ENCODE measurements around the gene DNAJC18.
"Not testable (repeated sequence)": the region's sequence is repeated elsewhere in the genome, so short reads cannot be mapped to it uniquely, and the experiment has no call there.

The DNAJC18 gene

GRCh38 chr5:139414581-139415130 is 24.7 kb downstream of the DNAJC18 start:
- Histone ChIP-seq H3K4me1 (ENCODE audit: insufficient read depth, low read length) (peaks cover 2% of the 10 kb centered on the region), H3K4me3 (ENCODE audit: low read length) (no peak overlapping the region), H3K27me3 (ENCODE audit: insufficient read depth, low read length) (no peaks in the 10 kb centered on the region), H2AFZ (ENCODE audit: low read depth, low read length) (no peak overlapping the region), H3K9me3 (ENCODE audit: low read length) (no peaks in the 10 kb centered on the region), H3K36me3 (ENCODE audit: insufficient read depth, low read length) (peaks cover 33% of the 10 kb centered on the region)

DNA sequence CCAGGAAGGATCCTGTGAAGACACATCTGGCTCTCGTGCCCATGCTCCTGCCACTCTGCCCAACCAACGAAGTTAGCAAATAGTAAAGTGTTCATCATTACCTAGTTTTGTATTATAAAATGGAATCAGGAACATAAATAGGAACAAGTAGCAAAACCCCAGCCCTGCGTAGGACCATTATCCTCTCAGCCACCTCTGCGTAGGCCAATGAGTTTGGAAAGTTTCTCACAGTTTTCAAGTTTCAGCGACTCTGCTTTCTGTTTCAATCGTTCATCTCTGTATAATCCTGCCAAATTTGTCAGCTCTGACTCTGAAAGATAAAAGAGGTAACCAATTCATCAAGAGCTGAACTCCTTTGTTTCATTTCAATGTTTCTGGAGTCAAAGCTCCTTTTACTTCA is 25.4 kb downstream of the DNAJC18 start:
- Histone ChIP-seq H2AFZ (ENCODE audit: low read depth, low read length) (no peak overlapping the region), H3K36me3 (ENCODE audit: insufficient read depth, low read length) (peaks cover 26% of the 10 kb centered on the region), H3K4me1 (ENCODE audit: insufficient read depth, low read length) (no peaks in the 10 kb centered on the region), H3K9me3 (ENCODE audit: low read length) (no peaks in the 10 kb centered on the region), H3K27me3 (ENCODE audit: insufficient read depth, low read length) (no peaks in the 10 kb centered on the region), H3K4me3 (ENCODE audit: low read length) (no peak overlapping the region)

DNA sequence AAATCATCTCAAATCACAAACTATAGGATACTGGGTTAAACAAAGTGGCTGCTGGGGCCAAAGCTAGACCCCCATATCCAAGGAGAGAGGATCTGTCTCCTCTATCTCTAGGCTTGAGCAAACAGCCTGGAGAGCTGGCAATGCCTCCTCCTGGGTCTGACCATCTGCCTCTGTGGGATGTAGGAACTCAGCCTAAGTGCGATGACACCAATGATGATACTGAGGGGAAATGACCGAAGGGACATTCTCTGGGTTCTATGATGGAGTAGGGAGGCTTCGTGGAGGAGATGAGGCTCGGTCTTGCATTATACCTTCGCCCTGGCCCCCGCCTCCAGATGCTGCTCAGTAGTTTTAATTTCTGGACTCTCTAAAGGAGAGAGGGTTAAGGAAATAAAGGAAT is 26.2 kb downstream of the DNAJC18 start:
- Histone ChIP-seq H3K27me3 (ENCODE audit: insufficient read depth, low read length) (no peaks in the 10 kb centered on the region), H3K4me3 (ENCODE audit: low read length) (no peak overlapping the region), H2AFZ (ENCODE audit: low read depth, low read length) (no peak overlapping the region), H3K9me3 (ENCODE audit: low read length) (no peaks in the 10 kb centered on the region), H3K36me3 (ENCODE audit: insufficient read depth, low read length) (peaks cover 18% of the 10 kb centered on the region), H3K4me1 (ENCODE audit: insufficient read depth, low read length) (no peaks in the 10 kb centered on the region)

GRCh38 chr5:139410993-139411828 is 28.1 kb downstream of the DNAJC18 start:
- H2AFZ ChIP-seq (ENCODE audit: low read depth, low read length): no peak overlapping the region
- no peaks in the 10 kb centered on the region for H3K27me3 ChIP-seq (ENCODE audit: insufficient read depth, low read length)
- H3K4me1 ChIP-seq (ENCODE audit: insufficient read depth, low read length): no peaks in the 10 kb centered on the region
- peaks cover 13% of the 10 kb centered on the region for H3K36me3 ChIP-seq (ENCODE audit: insufficient read depth, low read length)
- H3K9me3 ChIP-seq (ENCODE audit: low read length): no peaks in the 10 kb centered on the region
- no peak overlapping the region for H3K4me3 ChIP-seq (ENCODE audit: low read length)

- H2AFZ ChIP-seq (ENCODE audit: low read depth, low read length): no peak overlapping the region
- peaks cover 8% of the 10 kb centered on the region for H3K36me3 ChIP-seq (ENCODE audit: insufficient read depth, low read length)
- H3K27me3 ChIP-seq (ENCODE audit: insufficient read depth, low read length): no peaks in the 10 kb centered on the region
- no peak overlapping the region for H3K4me3 ChIP-seq (ENCODE audit: low read length)
- H3K9me3 ChIP-seq (ENCODE audit: low read length): no peaks in the 10 kb centered on the region
- H3K4me1 ChIP-seq (ENCODE audit: insufficient read depth, low read length): no peaks in the 10 kb centered on the region
Observed at GRCh38 chr5:139410121-139410992, 29.0 kb downstream of the DNAJC18 start.

- not testable (repeated sequence) for H3K36me3 ChIP-seq (ENCODE audit: insufficient read depth, low read length); H3K4me3 ChIP-seq (ENCODE audit: low read length)
Observed at GRCh38 chr5:139409116-139409515, 30.2 kb downstream of the DNAJC18 start.

GRCh38 chr5:139408191-139408590 is 31.1 kb downstream of the DNAJC18 start:
- H2AFZ ChIP-seq (ENCODE audit: low read depth, low read length): no peak overlapping the region
- H3K27me3 ChIP-seq (ENCODE audit: insufficient read depth, low read length): no peaks in the 10 kb centered on the region
- no peak overlapping the region for H3K4me3 ChIP-seq (ENCODE audit: low read length)
- peaks cover 9% of the 10 kb centered on the region for H3K4me1 ChIP-seq (ENCODE audit: insufficient read depth, low read length)
- peaks cover 3% of the 10 kb centered on the region for H3K36me3 ChIP-seq (ENCODE audit: insufficient read depth, low read length)
- no peaks in the 10 kb centered on the region for H3K9me3 ChIP-seq (ENCODE audit: low read length)

More at GRCh38 chr5:139409116-139409515, 30.2 kb downstream of the DNAJC18 start:
- not testable (repeated sequence) for H3K27me3 ChIP-seq (ENCODE audit: insufficient read depth, low read length); H3K4me1 ChIP-seq (ENCODE audit: insufficient read depth, low read length); H2AFZ ChIP-seq (ENCODE audit: low read depth, low read length); H3K9me3 ChIP-seq (ENCODE audit: low read length)

- Histone ChIP-seq H3K27me3 (ENCODE audit: insufficient read depth, low read length) (no peaks in the 10 kb centered on the region), H3K36me3 (ENCODE audit: insufficient read depth, low read length) (peaks cover 1% of the 10 kb centered on the region), H3K9me3 (ENCODE audit: low read length) (no peaks in the 10 kb centered on the region)
Observed at GRCh38 chr5:139407517-139407916, 31.8 kb downstream of the DNAJC18 start.

DNA sequence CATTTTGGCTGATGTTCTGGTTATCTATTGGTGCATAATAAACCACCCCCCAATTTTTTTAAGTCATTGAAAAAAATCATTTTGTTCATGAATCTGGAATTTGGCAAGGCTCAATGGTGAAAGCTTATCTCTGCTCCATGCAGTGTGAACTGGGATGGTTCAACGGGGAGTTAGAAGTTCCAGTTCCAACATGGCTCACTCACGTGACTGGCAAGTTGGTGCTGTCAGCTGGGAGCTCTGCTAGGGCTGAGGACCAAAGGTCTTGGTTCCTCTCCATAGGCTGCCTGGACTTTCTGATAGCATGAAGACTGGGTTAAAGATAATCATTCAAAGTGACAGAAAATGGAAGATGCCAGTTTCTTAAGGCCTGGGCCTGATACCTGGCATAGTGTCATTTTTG is 32.4 kb downstream of the DNAJC18 start:
- H3K4me1 ChIP-seq (ENCODE audit: insufficient read depth, low read length): peaks cover 13% of the 10 kb centered on the region
- no peak overlapping the region for H2AFZ ChIP-seq (ENCODE audit: low read depth, low read length)
- H3K4me3 ChIP-seq (ENCODE audit: low read length): no peak overlapping the region
- H3K27me3 ChIP-seq (ENCODE audit: insufficient read depth, low read length): no peaks in the 10 kb centered on the region
- no peaks in the 10 kb centered on the region for H3K36me3 ChIP-seq (ENCODE audit: insufficient read depth, low read length)
- no peaks in the 10 kb centered on the region for H3K9me3 ChIP-seq (ENCODE audit: low read length)

More at GRCh38 chr5:139407517-139407916, 31.8 kb downstream of the DNAJC18 start:
- Histone ChIP-seq H3K4me1 (ENCODE audit: insufficient read depth, low read length) (peaks cover 13% of the 10 kb centered on the region), H2AFZ (ENCODE audit: low read depth, low read length) (no peak overlapping the region), H3K4me3 (ENCODE audit: low read length) (no peak overlapping the region)

GRCh38 chr5:139404484-139404840 is 34.9 kb downstream of the DNAJC18 start:
- no peaks in the 10 kb centered on the region for H3K9me3 ChIP-seq (ENCODE audit: low read length)
- peaks cover 8% of the 10 kb centered on the region for H3K36me3 ChIP-seq (ENCODE audit: insufficient read depth, low read length)
- H3K4me3 ChIP-seq (ENCODE audit: low read length): peak overlapping the region; percentile 57
- H2AFZ ChIP-seq (ENCODE audit: low read depth, low read length): peak overlapping the region; percentile 79
- no peaks in the 10 kb centered on the region for H3K27me3 ChIP-seq (ENCODE audit: insufficient read depth, low read length)
- H3K4me1 ChIP-seq (ENCODE audit: insufficient read depth, low read length): peaks cover 13% of the 10 kb centered on the region

GRCh38 chr5:139403787-139404483 is 35.4 kb downstream of the DNAJC18 start, which contains the start of gene SPATA24:
Gene SPATA24 (minus strand): TSS chr5:139404089. CDS start chr5:139404060, 29 bp downstream.
- Histone ChIP-seq H2AFZ (ENCODE audit: low read depth, low read length) (peak within 1 kb of the TSS; percentile 79), H3K27me3 (ENCODE audit: insufficient read depth, low read length) (no peaks in the 10 kb centered on the region), H3K9me3 (ENCODE audit: low read length) (no peaks in the 10 kb centered on the region), H3K4me1 (ENCODE audit: insufficient read depth, low read length) (peaks cover 13% of the 10 kb centered on the region), H3K4me3 (ENCODE audit: low read length) (peak within 1 kb of the TSS; percentile 57), H3K36me3 (ENCODE audit: insufficient read depth, low read length) (peaks cover 8% of the 10 kb centered on the region)

DNA sequence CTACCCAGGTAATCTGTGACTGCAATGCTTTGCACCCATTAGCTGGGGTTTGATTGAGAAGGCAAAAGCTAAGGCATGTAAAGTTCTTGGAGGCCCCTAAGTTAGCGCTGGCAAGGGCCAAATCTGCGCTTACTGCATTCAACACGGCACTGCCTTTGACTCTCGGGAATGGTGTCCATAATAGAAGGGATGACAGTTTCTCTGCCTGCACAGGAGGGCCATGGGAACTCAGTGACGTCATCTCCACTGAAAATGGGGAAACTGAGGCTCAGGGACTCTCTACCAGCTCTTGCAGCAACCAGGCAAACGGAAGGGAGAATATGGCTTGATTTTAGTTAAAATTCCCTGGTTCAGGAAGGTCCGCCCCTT is 35.9 kb downstream of the DNAJC18 start:
- H3K36me3 ChIP-seq (ENCODE audit: insufficient read depth, low read length): peaks cover 8% of the 10 kb centered on the region
- no peaks in the 10 kb centered on the region for H3K9me3 ChIP-seq (ENCODE audit: low read length)
- peaks cover 13% of the 10 kb centered on the region for H3K4me1 ChIP-seq (ENCODE audit: insufficient read depth, low read length)
- H3K4me3 ChIP-seq (ENCODE audit: low read length): peak overlapping the region; percentile 57
- peak overlapping the region; percentile 79 for H2AFZ ChIP-seq (ENCODE audit: low read depth, low read length)
- no peaks in the 10 kb centered on the region for H3K27me3 ChIP-seq (ENCODE audit: insufficient read depth, low read length)

Measured in neuron (in vitro differentiated cells).